Lower lobe of right lung (tissue), 2 donors: Measurements from ENCODE around the gene REPS2. TPM values are rescaled to one million over a fixed set of nuclear protein-coding genes. Genes with fewer than 3 reads are reported as not detected.

Experiments used
- ATAC-seq, 2 donors: fragments of 200-7000 bp; cut with Tn5 transposase; one replicate each; pipeline ENCODE4 v1.9.1; 2020 to 2022; ENCODE audit warnings: mild to moderate bottlenecking in 2 of 2, moderate library complexity in 2 of 2
- DNase-seq: peaks from one replicate; pipeline ENCODE4 v3.0.0-alpha.2; 2020
- H3K27ac ChIP-seq: fragments of 200-600 bp; one replicate; pipeline ENCODE4 v1.8.0; 2022
- H3K27me3 ChIP-seq: fragments of 200-600 bp; one replicate; pipeline ENCODE4 v1.8.0; 2022; ENCODE audit warnings: low read depth
- H3K36me3 ChIP-seq: fragments of 200-600 bp; one replicate; pipeline ENCODE4 v1.8.0; 2022; ENCODE audit warnings: mild to moderate bottlenecking
- H3K4me1 ChIP-seq: fragments of 200-600 bp; one replicate; pipeline ENCODE4 v1.8.0; 2022
- H3K4me3 ChIP-seq: fragments of 200-600 bp; one replicate; pipeline ENCODE4 v1.8.0; 2022; ENCODE audit warnings: mild to moderate bottlenecking
- H3K9me3 ChIP-seq: fragments of 200-600 bp; one replicate; pipeline ENCODE4 v1.8.0; 2022
- intact Hi-C: fragments of 100-400 bp; cut with DNase I; formaldehyde crosslinking; loops from one replicate; pipeline ENCODE4 v1.11.0; 2022
- total RNA-seq: library from RNA; stranded (reverse); fragmentation: NEBNext Ultra II Directional; extraction: Animal tissue kit (Norgen Biotek cat#: 25700); gene quantifications from one replicate; pipeline ENCODE4 v1.2.1, GENCODE V29; 2021
- TF ChIP-seq, protein P1 (sequence below): fragments of 200-600 bp; IDR thresholded peaks from one replicate; pipeline ENCODE4 v1.8.0; 2022; ENCODE audit warnings: antibody characterized with exemption, mild to moderate bottlenecking
- donor health status: DM: no; HTN: yes; CAD: no; lungs with severe emphysema.

REPS2 gene
- total RNA-seq, 1 donor from 2014 or later: 18.5 TPM

DNA sequence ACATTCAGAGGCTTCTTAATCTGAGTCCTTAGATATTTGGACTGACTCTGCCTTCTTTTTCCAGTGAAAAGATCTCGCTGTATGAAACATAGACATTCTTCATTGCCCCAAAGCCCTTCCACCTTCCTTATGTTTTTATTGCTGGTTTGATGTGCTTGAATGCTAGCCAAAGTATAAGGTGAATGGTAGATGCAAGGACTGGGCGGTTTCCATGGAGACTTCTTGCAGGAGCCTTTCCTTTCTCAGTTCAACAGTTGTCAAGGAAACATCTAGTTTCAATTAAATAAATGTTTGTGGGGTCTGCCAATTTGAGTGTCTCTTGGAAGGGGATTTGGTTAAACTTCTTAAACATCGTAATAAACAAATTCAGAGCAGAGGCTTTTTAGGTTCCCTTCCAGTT is 46.0 kb downstream of the REPS2 start:
- ATAC-seq (no peak), DNase-seq (no peak)
- no peak overlapping the region for H3K4me3 ChIP-seq
- intact Hi-C loops: no loop called here
- H3K9me3 ChIP-seq: no peaks in the 10 kb centered on the region
- TF ChIP-seq, protein P1, sequence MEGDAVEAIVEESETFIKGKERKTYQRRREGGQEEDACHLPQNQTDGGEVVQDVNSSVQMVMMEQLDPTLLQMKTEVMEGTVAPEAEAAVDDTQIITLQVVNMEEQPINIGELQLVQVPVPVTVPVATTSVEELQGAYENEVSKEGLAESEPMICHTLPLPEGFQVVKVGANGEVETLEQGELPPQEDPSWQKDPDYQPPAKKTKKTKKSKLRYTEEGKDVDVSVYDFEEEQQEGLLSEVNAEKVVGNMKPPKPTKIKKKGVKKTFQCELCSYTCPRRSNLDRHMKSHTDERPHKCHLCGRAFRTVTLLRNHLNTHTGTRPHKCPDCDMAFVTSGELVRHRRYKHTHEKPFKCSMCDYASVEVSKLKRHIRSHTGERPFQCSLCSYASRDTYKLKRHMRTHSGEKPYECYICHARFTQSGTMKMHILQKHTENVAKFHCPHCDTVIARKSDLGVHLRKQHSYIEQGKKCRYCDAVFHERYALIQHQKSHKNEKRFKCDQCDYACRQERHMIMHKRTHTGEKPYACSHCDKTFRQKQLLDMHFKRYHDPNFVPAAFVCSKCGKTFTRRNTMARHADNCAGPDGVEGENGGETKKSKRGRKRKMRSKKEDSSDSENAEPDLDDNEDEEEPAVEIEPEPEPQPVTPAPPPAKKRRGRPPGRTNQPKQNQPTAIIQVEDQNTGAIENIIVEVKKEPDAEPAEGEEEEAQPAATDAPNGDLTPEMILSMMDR: no peak
- no peaks in the 10 kb centered on the region for H3K4me1 ChIP-seq
- H3K27me3 ChIP-seq: no peaks in the 10 kb centered on the region
- H3K36me3 ChIP-seq: no peaks in the 10 kb centered on the region
- H3K27ac ChIP-seq: no peak overlapping the region

- no peaks in the 10 kb centered on the region for H3K36me3 ChIP-seq
- H3K27me3 ChIP-seq: no peaks in the 10 kb centered on the region
- TF ChIP-seq, protein P1: no peak
- no peak for ATAC-seq
- DNase-seq: no peak
- intact Hi-C loops: no loop called here
- no peaks in the 10 kb centered on the region for H3K4me1 ChIP-seq
- H3K27ac ChIP-seq: no peak overlapping the region
- H3K9me3 ChIP-seq: no peaks in the 10 kb centered on the region
- H3K4me3 ChIP-seq: no peak overlapping the region
Measured at GRCh38 chrX:16992951-16993350, 46.5 kb downstream of the REPS2 start.

- ATAC-seq (no peak), DNase-seq (no peak)
- intact Hi-C loops: no loop called here
- TF ChIP-seq, protein P1: no peak
- Histone ChIP-seq H3K36me3 (no peaks in the 10 kb centered on the region), H3K9me3 (no peaks in the 10 kb centered on the region), H3K4me1 (no peaks in the 10 kb centered on the region), H3K27ac (no peak overlapping the region), H3K4me3 (no peak overlapping the region), H3K27me3 (no peaks in the 10 kb centered on the region)
Measured at GRCh38 chrX:16993791-16994318, 47.4 kb downstream of the REPS2 start.

GRCh38 chrX:16994736-16995135 is 48.3 kb downstream of the REPS2 start:
- Histone ChIP-seq H3K9me3 (no peaks in the 10 kb centered on the region), H3K36me3 (no peaks in the 10 kb centered on the region), H3K27me3 (no peaks in the 10 kb centered on the region), H3K27ac (no peak overlapping the region), H3K4me3 (no peak overlapping the region), H3K4me1 (no peaks in the 10 kb centered on the region)
- TF ChIP-seq, protein P1: no peak
- intact Hi-C loops: no loop called here
- ATAC-seq: no peak
- DNase-seq: no peak

- Histone ChIP-seq H3K27me3 (no peaks in the 10 kb centered on the region), H3K4me3 (no peak overlapping the region), H3K4me1 (no peaks in the 10 kb centered on the region), H3K27ac (no peak overlapping the region), H3K36me3 (no peaks in the 10 kb centered on the region), H3K9me3 (no peaks in the 10 kb centered on the region)
- DNase-seq (no peak), ATAC-seq (no peak)
- intact Hi-C loops: no loop called here
- TF ChIP-seq, protein P1: no peak
Measured at GRCh38 chrX:16997313-16997712, 50.9 kb downstream of the REPS2 start.

DNA sequence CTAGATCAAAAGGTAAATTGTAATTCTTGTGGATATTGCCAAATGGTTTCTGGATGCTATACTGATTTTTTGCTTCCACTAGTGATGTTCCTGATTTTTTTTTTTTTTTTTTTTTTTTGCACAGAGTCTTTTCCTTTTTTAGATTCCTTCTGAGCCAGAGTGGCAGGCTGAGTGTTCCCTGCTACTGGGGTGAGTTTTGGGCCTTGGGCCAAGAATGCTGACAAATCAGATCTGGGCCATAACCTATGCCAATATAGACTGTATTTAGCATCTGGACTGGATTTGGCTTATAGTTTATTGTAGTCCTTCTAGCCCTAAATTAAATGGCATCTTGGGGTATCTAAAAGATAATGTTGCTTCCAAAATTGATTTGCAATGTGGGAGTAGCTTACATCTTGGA is 52.8 kb downstream of the REPS2 start:
- no peak overlapping the region for H3K4me3 ChIP-seq
- intact Hi-C loops: no loop called here

More for the DNA sequence above, 52.8 kb downstream of the REPS2 start:
- H3K36me3 ChIP-seq: no peaks in the 10 kb centered on the region
- ATAC-seq (peak in 1 of 2 donors; percentile 39), DNase-seq (no peak)
- H3K4me1 ChIP-seq: no peaks in the 10 kb centered on the region
- H3K27ac ChIP-seq: no peak overlapping the region
- H3K27me3 ChIP-seq: no peaks in the 10 kb centered on the region
- H3K9me3 ChIP-seq: no peaks in the 10 kb centered on the region
- TF ChIP-seq, protein P1: no peak
